C4-2B (cell line): ENCODE results near the gene CRIP3.
"Not testable (repeated sequence)": the region's sequence is repeated elsewhere in the genome, so short reads cannot be mapped to it uniquely, and the experiment has no call there.

Source experiments
- H3K27ac ChIP-seq: fragments of 450-650 bp; 2 replicates; pipeline ENCODE4 v1.5.1; 2017
- ZFX ChIP-seq: fragments of 450-650 bp; IDR thresholded peaks from 2 replicates; pipeline ENCODE4 v1.6.1; 2017
- TF ChIP-seq, protein P1 (sequence below): fragments of 450-650 bp; conservative IDR thresholded peaks from 2 replicates; pipeline ENCODE4 v1.5.1; 2017; ENCODE audit warnings: mild to moderate bottlenecking

CRIP3 gene

DNA sequence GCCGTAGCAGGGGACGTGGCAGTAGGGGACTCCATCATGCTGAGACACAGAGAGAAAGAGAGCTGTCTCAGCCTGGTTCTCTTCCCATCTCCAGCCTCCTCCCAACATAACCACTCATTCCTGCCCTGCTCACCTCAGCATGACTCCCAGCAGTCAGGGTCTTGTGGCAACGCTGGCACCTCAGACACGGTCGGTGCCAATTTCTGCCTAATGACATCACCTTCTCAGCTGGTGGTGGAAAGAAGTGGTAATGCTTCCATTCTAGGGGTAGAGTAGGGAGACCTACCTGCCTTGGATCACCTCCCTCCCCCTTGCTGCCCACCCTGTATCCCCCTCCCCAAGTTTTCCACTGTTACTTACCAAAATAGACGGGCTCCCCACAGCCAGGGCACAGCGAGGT lies 2.5 kb downstream of the CRIP3 start:
- no peak overlapping the region for H3K27ac ChIP-seq
- TF ChIP-seq, protein P1, sequence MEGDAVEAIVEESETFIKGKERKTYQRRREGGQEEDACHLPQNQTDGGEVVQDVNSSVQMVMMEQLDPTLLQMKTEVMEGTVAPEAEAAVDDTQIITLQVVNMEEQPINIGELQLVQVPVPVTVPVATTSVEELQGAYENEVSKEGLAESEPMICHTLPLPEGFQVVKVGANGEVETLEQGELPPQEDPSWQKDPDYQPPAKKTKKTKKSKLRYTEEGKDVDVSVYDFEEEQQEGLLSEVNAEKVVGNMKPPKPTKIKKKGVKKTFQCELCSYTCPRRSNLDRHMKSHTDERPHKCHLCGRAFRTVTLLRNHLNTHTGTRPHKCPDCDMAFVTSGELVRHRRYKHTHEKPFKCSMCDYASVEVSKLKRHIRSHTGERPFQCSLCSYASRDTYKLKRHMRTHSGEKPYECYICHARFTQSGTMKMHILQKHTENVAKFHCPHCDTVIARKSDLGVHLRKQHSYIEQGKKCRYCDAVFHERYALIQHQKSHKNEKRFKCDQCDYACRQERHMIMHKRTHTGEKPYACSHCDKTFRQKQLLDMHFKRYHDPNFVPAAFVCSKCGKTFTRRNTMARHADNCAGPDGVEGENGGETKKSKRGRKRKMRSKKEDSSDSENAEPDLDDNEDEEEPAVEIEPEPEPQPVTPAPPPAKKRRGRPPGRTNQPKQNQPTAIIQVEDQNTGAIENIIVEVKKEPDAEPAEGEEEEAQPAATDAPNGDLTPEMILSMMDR: no peak
- TF ChIP-seq ZFX: no peak

- TF ChIP-seq, protein P1: no peak
- no peak for TF ChIP-seq ZFX
Observed at GRCh38 chr6:43304882-43305281, 3.7 kb downstream of the CRIP3 start.

GRCh38 chr6:43304361-43304760 lies 4.3 kb downstream of the CRIP3 start:
- TF ChIP-seq ZFX: no peak
- TF ChIP-seq, protein P1: no peak
- no peak overlapping the region for H3K27ac ChIP-seq

More at GRCh38 chr6:43304882-43305281, 3.7 kb downstream of the CRIP3 start:
- no peak overlapping the region for H3K27ac ChIP-seq

DNA sequence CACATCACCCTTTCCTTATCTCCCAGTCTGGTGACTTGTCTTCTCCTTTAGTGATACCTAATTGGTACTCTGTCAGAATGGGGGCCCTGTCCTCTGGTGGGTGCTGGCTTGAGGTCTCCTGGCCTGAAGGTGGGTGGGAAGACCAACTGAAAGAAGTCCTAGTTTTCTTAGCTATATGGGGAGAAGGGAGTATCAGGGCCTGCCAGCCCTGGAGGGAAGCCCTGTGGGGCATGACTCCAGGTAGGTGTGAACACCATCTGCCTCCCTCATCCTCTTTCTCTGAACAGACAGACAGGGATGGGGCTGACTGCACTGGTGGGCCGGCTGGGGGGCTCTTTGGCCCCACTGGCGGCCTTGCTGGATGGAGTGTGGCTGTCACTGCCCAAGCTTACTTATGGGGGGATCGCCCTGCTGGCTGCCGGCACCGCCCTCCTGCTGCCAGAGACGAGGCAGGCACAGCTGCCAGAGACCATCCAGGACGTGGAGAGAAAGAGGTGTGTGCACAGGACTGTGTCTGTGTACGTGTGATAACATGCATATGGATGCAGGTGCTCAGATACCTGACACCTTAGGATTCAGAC lies 4.8 kb downstream of the CRIP3 start:
- no peak for TF ChIP-seq ZFX
- TF ChIP-seq, protein P1: no peak

GRCh38 chr6:43303006-43303405 lies 5.6 kb downstream of the CRIP3 start:
- H3K27ac ChIP-seq: not testable (repeated sequence)

More for the DNA sequence above, 4.8 kb downstream of the CRIP3 start:
- no peak overlapping the region for H3K27ac ChIP-seq

DNA sequence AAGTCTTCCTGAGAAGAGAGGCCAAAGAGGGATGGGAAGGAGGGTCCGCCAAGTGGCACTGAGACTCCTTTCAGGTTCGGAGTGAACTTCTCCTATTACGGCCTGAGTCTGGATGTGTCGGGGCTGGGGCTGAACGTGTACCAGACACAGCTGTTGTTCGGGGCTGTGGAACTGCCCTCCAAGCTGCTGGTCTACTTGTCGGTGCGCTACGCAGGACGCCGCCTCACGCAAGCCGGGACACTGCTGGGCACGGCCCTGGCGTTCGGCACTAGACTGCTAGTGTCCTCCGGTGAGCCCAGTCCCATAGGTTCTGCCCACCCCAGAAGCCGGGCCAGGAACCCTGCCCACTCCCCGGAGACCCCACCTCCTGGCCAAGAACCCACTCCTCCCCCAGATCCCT lies 6.5 kb downstream of the CRIP3 start:
- H3K27ac ChIP-seq: no peak overlapping the region
- TF ChIP-seq ZFX: no peak
- TF ChIP-seq, protein P1: no peak

DNA sequence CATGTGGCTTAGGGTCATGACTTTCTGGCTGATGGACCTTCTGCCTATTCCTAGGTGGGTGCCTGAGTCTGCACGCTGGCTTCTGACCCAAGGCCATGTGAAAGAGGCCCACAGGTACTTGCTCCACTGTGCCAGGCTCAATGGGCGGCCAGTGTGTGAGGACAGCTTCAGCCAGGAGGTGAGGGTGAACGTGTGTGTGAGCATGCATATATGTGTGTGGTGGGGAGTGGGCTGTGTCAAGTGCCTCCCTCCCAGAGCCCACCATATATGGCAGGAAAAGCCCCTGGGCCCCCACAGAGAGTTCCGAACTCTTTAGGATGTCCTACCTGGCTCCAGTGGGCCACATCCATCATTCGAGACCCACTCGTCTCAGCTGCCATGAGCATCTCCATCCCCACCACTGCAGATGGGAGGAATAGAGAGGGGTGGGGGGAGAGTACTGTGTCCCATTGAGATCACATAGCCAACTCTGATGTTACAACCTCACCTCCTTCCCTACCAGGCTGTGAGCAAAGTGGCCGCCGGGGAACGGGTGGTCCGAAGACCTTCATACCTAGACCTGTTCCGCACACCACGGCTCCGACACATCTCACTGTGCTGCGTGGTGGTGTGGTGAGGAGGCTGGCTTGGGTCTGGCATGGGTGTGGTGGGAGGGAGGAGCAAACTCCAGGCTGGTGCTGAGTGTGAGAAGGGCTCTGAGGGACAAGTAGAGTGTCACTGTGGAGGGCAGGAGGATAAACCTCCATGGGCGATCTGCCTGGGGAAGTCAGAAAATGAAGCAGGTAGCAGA lies 7.3 kb downstream of the CRIP3 start:
- H3K27ac ChIP-seq: no peak overlapping the region
- TF ChIP-seq, protein P1: no peak
- TF ChIP-seq ZFX: no peak
